Measurements from ENCODE around the gene ISG20L2.

ISG20L2 gene

GRCh38 chr1:156705918-156706656 is 22.5 kb downstream of the ISG20L2 start:
- DNase-seq = peak; percentile 76

- DNase-seq = peak; percentile 36
Measured at GRCh38 chr1:156705321-156705917, 23.1 kb downstream of the ISG20L2 start, which contains the start of gene CRABP2. CRABP2 (minus strand) TSS chr1:156705583; CDS start chr1:156705446, 137 bp downstream.

GRCh38 chr1:156704930-156705320 is 23.6 kb downstream of the ISG20L2 start:
- peak; percentile 50 for DNase-seq

- no peak for DNase-seq
Measured at GRCh38 chr1:156704166-156704711, 24.3 kb downstream of the ISG20L2 start.

- no peak for DNase-seq
Measured at GRCh38 chr1:156703741-156704140, 24.8 kb downstream of the ISG20L2 start.

GRCh38 chr1:156703336-156703735 is 25.2 kb downstream of the ISG20L2 start:
- DNase-seq = no peak

- DNase-seq = no peak
Measured at GRCh38 chr1:156700736-156701531, 27.6 kb downstream of the ISG20L2 start.

GRCh38 chr1:156698995-156699394 is 29.6 kb downstream of the ISG20L2 start:
- no peak for DNase-seq

- DNase-seq = no peak
Measured at GRCh38 chr1:156697481-156697880, 31.1 kb downstream of the ISG20L2 start.

- DNase-seq = no peak
Measured at GRCh38 chr1:156696755-156697154, 31.8 kb downstream of the ISG20L2 start.

GRCh38 chr1:156694690-156694962 is 33.9 kb downstream of the ISG20L2 start:
- DNase-seq = no peak

- DNase-seq = no peak
Measured at GRCh38 chr1:156693848-156694689, 34.5 kb downstream of the ISG20L2 start.

- DNase-seq = no peak
Measured at GRCh38 chr1:156692925-156693847, 35.4 kb downstream of the ISG20L2 start.

- no peak for DNase-seq
Measured at GRCh38 chr1:156692441-156692924, 36.1 kb downstream of the ISG20L2 start.

GRCh38 chr1:156691665-156692440 is 36.7 kb downstream of the ISG20L2 start:
- no peak for DNase-seq

GRCh38 chr1:156691191-156691590 is 37.4 kb downstream of the ISG20L2 start:
- DNase-seq = no peak

GRCh38 chr1:156690675-156691036 is 37.9 kb downstream of the ISG20L2 start:
- DNase-seq = no peak

- no peak for DNase-seq
Measured at GRCh38 chr1:156689953-156690674, 38.5 kb downstream of the ISG20L2 start.

- DNase-seq = peak; percentile 77
Measured at GRCh38 chr1:156689035-156689952, 39.3 kb downstream of the ISG20L2 start.

Data from activated naive CD4-positive, alpha-beta T cell treated with anti-CD3 and anti-CD28 coated beads, Interleukin-2, amount 50 U/mL, for 16 hours (primary cell).